ENCODE measurements around the gene NADK2.
A peak's percentile ranks its signal among the peaks of the same experiment; 100 is the strongest.

NADK2 gene

GRCh38 chr5:36150676-36151433 lies 90.9 kb downstream of the NADK2 start:
- no peak for TF ChIP-seq SUZ12 (IDR thresholded peaks at IDR 0.05)
- no peak for TF ChIP-seq FOXK2 (IDR thresholded peaks at IDR 0.05)
- no peak for TF ChIP-seq FOXM1 (IDR thresholded peaks at IDR 0.05; ENCODE audit: borderline replicate concordance)
- TF ChIP-seq PKNOX1 (IDR thresholded peaks at IDR 0.05), result peak; percentile 76
- no peak for TF ChIP-seq ZNF384 (IDR thresholded peaks at IDR 0.05)
- POLR2A ChIA-PET, result interaction anchor here (0.9 to 3.2 kb wide), 9 partner anchors 12 to 153 kb away, joined by 3 to 18 read pairs (median 4); partner anchors contain the start of genes NADK2 and RANBP3L
- CTCF ChIA-PET, result interaction anchor here (1.2 to 1.4 kb wide), 2 partner anchors 27 to 72 kb away, joined by 4 to 5 read pairs; no protein-coding TSS in a partner anchor
- peak; percentile 62 for DNase-seq (ENCODE audit: extremely low spot score)

GRCh38 chr5:36147681-36148080 lies 94.0 kb downstream of the NADK2 start:
- TF ChIP-seq ARNT (IDR thresholded peaks at IDR 0.05) (no peak), TARDBP (IDR thresholded peaks at IDR 0.05) (no peak), L3MBTL2 (conservative IDR thresholded peaks at IDR 0.05) (no peak), FOXK2 (IDR thresholded peaks at IDR 0.05) (no peak), PKNOX1 (IDR thresholded peaks at IDR 0.05) (no peak), FOXA1 (IDR thresholded peaks at IDR 0.05) (no peak), LEF1 (IDR thresholded peaks at IDR 0.05; ENCODE audit: borderline replicate concordance) (no peak), SUZ12 (IDR thresholded peaks at IDR 0.05) (no peak), FOXM1 (IDR thresholded peaks at IDR 0.05; ENCODE audit: borderline replicate concordance) (no peak), ELF4 (IDR thresholded peaks at IDR 0.05) (no peak)
- no peak for DNase-seq (ENCODE audit: extremely low spot score)
- ChIA-PET CTCF (no interaction called here), POLR2A (no interaction called here)

- no peak for TF ChIP-seq PKNOX1 (IDR thresholded peaks at IDR 0.05)
- TF ChIP-seq CTBP1 (IDR thresholded peaks at IDR 0.05; ENCODE audit: borderline replicate concordance), result no peak
- TF ChIP-seq ZNF384 (IDR thresholded peaks at IDR 0.05), result no peak
- TF ChIP-seq FOXM1 (IDR thresholded peaks at IDR 0.05; ENCODE audit: borderline replicate concordance), result no peak
- no peak for TF ChIP-seq FOXA1 (IDR thresholded peaks at IDR 0.05)
- TF ChIP-seq TARDBP (IDR thresholded peaks at IDR 0.05), result no peak
- TF ChIP-seq HDGF (IDR thresholded peaks at IDR 0.05; ENCODE audit: borderline replicate concordance), result no peak
- no peak for TF ChIP-seq ELF4 (IDR thresholded peaks at IDR 0.05)
- TF ChIP-seq ARNT (IDR thresholded peaks at IDR 0.05), result no peak
- TF ChIP-seq SP1 (IDR thresholded peaks at IDR 0.05), result no peak
- no peak for TF ChIP-seq SUZ12 (IDR thresholded peaks at IDR 0.05)
- no peak for TF ChIP-seq L3MBTL2 (conservative IDR thresholded peaks at IDR 0.05)
- TF ChIP-seq BHLHE40 (IDR thresholded peaks at IDR 0.05; ENCODE audit: borderline replicate concordance), result no peak
- TF ChIP-seq NFRKB (IDR thresholded peaks at IDR 0.05), result no peak
- TF ChIP-seq LEF1 (IDR thresholded peaks at IDR 0.05; ENCODE audit: borderline replicate concordance), result no peak
- POLR2A ChIA-PET, result no interaction called here
- DNase-seq (ENCODE audit: extremely low spot score), result no peak
- CTCF ChIA-PET, result no interaction called here
Measured at GRCh38 chr5:36146390-36146789, 95.3 kb downstream of the NADK2 start.

GRCh38 chr5:36145311-36145710 lies 96.4 kb downstream of the NADK2 start:
- ChIA-PET POLR2A (no interaction called here), CTCF (interaction anchor here (0.7 kb wide), 1 partner anchor 33 kb away, joined by 3 read pairs; no protein-coding TSS in a partner anchor)
- TF ChIP-seq FOXA1 (IDR thresholded peaks at IDR 0.05), result no peak
- TF ChIP-seq CTBP1 (IDR thresholded peaks at IDR 0.05; ENCODE audit: borderline replicate concordance), result no peak
- TF ChIP-seq TARDBP (IDR thresholded peaks at IDR 0.05), result no peak
- no peak for TF ChIP-seq SP1 (IDR thresholded peaks at IDR 0.05)
- TF ChIP-seq SUZ12 (IDR thresholded peaks at IDR 0.05), result no peak
- no peak for TF ChIP-seq ELF4 (IDR thresholded peaks at IDR 0.05)
- no peak for TF ChIP-seq FOXM1 (IDR thresholded peaks at IDR 0.05; ENCODE audit: borderline replicate concordance)
- TF ChIP-seq ZNF384 (IDR thresholded peaks at IDR 0.05), result no peak
- TF ChIP-seq PKNOX1 (IDR thresholded peaks at IDR 0.05), result no peak
- TF ChIP-seq BHLHE40 (IDR thresholded peaks at IDR 0.05; ENCODE audit: borderline replicate concordance), result no peak
- no peak for TF ChIP-seq HDGF (IDR thresholded peaks at IDR 0.05; ENCODE audit: borderline replicate concordance)
- DNase-seq (ENCODE audit: extremely low spot score), result no peak
